ENCODE data around the gene UGT1A7. TPM values are rescaled to one million over a fixed set of nuclear protein-coding genes. Genes with fewer than 3 reads are reported as not detected.

UGT1A7 gene
- total RNA-seq, 1 donor from 2014 or later = 0.53 TPM

DNA sequence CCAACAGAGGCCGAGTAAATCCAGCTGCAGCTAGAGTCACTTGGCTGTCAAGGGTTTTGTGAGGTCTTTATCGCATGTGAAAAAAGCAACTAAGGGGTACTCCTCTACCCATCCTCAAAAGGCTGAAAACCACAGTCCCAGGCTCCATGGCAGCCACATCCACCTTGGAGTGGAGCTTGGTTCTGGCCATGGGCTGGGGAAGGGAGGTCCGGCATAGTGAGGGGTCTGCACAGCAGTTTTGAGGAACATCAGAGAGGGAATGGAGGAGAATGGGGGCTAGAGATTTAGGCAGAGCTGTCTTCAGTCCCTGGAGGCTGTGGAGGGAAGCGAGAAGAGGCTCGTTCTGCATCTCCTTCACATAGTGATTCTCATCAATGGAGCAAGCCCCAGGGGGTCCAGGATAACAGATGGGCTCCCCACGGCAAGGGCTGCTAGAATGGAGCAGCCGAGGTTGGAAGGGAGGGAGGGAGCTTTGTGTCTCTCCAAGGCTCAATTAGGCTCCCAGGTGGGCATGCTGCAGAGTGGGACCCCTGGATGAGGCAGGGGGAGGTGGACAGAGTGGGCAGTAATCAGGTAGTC lies 117.5 kb downstream of the UGT1A7 start:
- FAIRE-seq (no peak), DNase-seq (ENCODE audit: low read depth) (no peak)
- TF ChIP-seq, protein P1, sequence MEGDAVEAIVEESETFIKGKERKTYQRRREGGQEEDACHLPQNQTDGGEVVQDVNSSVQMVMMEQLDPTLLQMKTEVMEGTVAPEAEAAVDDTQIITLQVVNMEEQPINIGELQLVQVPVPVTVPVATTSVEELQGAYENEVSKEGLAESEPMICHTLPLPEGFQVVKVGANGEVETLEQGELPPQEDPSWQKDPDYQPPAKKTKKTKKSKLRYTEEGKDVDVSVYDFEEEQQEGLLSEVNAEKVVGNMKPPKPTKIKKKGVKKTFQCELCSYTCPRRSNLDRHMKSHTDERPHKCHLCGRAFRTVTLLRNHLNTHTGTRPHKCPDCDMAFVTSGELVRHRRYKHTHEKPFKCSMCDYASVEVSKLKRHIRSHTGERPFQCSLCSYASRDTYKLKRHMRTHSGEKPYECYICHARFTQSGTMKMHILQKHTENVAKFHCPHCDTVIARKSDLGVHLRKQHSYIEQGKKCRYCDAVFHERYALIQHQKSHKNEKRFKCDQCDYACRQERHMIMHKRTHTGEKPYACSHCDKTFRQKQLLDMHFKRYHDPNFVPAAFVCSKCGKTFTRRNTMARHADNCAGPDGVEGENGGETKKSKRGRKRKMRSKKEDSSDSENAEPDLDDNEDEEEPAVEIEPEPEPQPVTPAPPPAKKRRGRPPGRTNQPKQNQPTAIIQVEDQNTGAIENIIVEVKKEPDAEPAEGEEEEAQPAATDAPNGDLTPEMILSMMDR (IDR thresholded peaks at IDR 0.05; ENCODE audit: insufficient read depth, low read length, severe bottlenecking) = no peak
- Histone ChIP-seq H3K4me3 (ENCODE audit: low read depth, low read length) (no peak overlapping the region), H3K27me3 (ENCODE audit: control insufficient read depth, insufficient read depth, low read length) (no peaks in the 10 kb centered on the region), H3K36me3 (ENCODE audit: control insufficient read depth, insufficient read depth, low read length) (no peaks in the 10 kb centered on the region)

DNA sequence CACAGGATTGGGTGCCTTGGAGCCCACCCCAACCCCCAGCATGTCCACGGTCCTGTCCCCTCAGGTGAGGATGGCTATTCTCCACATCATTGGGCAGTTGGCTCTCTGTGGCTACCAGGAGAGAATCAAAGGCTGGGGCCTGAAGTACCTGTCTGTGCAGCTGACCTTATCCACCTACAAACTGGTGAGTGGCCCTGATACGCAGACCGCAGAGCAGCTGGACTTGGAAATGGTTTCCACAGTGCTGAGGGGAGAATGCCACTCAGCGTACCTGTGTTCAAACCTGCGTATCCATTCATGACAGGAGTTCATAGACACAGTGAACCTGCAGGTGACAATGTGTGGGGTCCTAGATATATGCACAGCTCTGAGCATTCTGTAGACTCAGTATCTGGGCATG lies 118.0 kb downstream of the UGT1A7 start:
- TF ChIP-seq, protein P1 (IDR thresholded peaks at IDR 0.05; ENCODE audit: insufficient read depth, low read length, severe bottlenecking) = no peak
- Histone ChIP-seq H3K4me3 (ENCODE audit: low read depth, low read length) (no peak overlapping the region), H3K27me3 (ENCODE audit: control insufficient read depth, insufficient read depth, low read length) (no peaks in the 10 kb centered on the region), H3K36me3 (ENCODE audit: control insufficient read depth, insufficient read depth, low read length) (no peaks in the 10 kb centered on the region)
- DNase-seq (ENCODE audit: low read depth) = no peak
- FAIRE-seq = no peak

DNA sequence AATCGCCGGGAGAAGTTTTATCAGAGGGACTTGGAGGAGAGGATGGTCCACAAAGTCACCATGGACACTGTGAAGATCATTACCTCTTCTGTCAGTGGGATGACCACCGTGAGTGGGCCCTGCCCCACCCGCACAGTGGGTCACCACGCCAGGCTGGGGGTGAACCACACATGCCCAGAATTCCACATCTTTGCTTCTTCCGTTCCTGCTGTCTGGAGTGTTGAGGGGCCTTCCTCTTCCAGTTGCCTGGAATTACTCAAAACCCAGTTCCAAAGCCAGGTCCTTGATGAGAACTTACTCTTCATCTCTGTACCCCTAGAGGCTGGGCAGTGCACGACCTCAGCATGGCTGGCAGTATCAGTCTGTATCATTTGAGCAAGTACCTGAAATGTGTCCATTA lies 118.5 kb downstream of the UGT1A7 start:
- no peaks in the 10 kb centered on the region for H3K27me3 ChIP-seq (ENCODE audit: control insufficient read depth, insufficient read depth, low read length)
- FAIRE-seq (no peak), DNase-seq (ENCODE audit: low read depth) (no peak)
- H3K4me3 ChIP-seq (ENCODE audit: low read depth, low read length) = no peak overlapping the region
- TF ChIP-seq, protein P1 (IDR thresholded peaks at IDR 0.05; ENCODE audit: insufficient read depth, low read length, severe bottlenecking) = no peak
- no peaks in the 10 kb centered on the region for H3K36me3 ChIP-seq (ENCODE audit: control insufficient read depth, insufficient read depth, low read length)

DNA sequence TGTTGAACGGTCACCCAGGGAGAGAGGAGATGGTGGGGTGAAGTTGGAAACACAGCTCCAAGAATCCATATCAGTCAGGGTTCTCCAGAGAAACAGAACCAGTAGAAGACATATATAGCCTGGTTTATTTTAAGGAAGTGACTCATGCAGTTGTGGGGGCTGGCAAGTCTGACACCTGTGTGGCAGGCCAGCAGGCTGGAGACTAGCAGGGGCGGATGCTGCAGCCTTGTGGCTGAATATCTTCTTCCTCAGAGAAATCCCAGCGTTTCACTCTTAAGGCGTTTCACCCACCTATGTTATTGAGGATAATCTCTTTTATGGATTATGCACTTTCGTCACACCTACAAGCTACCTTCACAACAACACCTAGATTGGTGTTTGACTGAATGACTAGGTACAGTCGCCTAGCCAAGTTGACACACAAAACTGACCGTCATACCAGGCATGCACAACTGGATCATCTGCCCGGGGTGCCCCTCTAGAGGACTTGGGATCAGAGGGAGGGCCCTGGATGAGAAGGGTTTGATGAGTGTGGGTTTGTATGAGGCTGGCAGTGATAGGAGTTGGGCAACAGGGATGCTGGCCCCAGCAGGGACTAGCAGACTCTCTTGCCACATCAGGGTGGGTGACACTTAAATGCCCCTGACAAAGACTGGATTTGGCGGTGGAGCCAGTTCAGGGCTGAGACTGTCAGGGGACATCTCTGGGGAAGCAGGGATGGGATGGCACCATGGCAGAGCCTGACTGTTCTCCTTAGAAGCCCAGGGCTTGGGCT lies 119.8 kb downstream of the UGT1A7 start:
- FAIRE-seq (no peak), DNase-seq (ENCODE audit: low read depth) (peak; percentile 51)
- no peaks in the 10 kb centered on the region for H3K36me3 ChIP-seq (ENCODE audit: control insufficient read depth, insufficient read depth, low read length)
- no peaks in the 10 kb centered on the region for H3K27me3 ChIP-seq (ENCODE audit: control insufficient read depth, insufficient read depth, low read length)
- TF ChIP-seq, protein P1 (IDR thresholded peaks at IDR 0.05; ENCODE audit: insufficient read depth, low read length, severe bottlenecking) = no peak
- no peak overlapping the region for H3K4me3 ChIP-seq (ENCODE audit: low read depth, low read length)

DNA sequence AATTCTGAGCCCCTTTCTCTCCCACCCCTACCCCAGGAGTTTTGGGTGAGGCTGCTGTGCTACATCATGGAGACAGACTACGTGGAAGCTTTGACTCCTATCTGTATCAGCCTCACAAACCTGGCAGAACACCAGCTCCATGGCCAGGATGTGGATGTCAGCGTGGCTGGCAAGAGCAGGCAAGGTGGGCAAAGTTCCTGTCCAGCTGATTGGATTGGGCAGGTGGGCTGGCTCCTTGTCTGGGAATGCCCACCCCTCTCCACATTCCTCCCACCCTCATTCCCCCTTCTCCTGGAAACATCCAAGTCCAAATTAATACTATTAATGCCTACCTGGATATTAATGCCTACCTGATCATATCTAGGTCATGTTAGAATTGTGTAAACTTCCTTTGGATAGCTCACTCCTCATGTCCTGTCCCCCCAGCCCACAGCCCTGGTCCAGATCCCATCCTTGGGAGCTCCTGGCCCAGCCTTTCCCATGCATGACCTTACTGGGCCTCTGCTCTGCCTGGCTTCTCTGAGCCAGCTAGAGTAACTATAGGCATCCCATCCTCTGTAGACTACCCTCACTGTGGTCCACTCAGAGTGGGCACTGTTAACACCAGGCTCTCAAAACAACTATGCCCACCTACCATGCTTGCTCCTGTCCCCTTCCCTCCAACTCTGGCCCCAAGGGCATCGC lies 120.6 kb downstream of the UGT1A7 start:
- Histone ChIP-seq H3K27me3 (ENCODE audit: control insufficient read depth, insufficient read depth, low read length) (no peaks in the 10 kb centered on the region), H3K4me3 (ENCODE audit: low read depth, low read length) (no peak overlapping the region), H3K36me3 (ENCODE audit: control insufficient read depth, insufficient read depth, low read length) (no peaks in the 10 kb centered on the region)
- TF ChIP-seq, protein P1 (IDR thresholded peaks at IDR 0.05; ENCODE audit: insufficient read depth, low read length, severe bottlenecking) = no peak
- DNase-seq (ENCODE audit: low read depth) (no peak), FAIRE-seq (no peak)
